Measurements from ENCODE around the gene ICE1. TPM values are rescaled to one million over a fixed set of nuclear protein-coding genes. Genes with fewer than 3 reads are reported as not detected.
A peak's percentile ranks its signal among the peaks of the same experiment; 100 is the strongest.

ICE1 gene
- total and polyA plus RNA-seq, 2 donors (not counting 1 experiment from before 2014, with no cell fraction given), result 6.5 to 39.7 TPM

GRCh38 chr5:5522336-5522735 is 99.9 kb downstream of the ICE1 start:
- H3K4me1 Mint-ChIP-seq, result peaks cover 14% of the 10 kb centered on the region
- no peaks in the 10 kb centered on the region for H3K27me3 Mint-ChIP-seq
- Histone ChIP-seq H3K4me2 (replicated peaks; ENCODE audit: low read depth, low read length, poor library complexity, severe bottlenecking) (no peak overlapping the region), H3K27me3 (replicated peaks in 1 of 4; ENCODE audit: control extremely low read depth in 1 of 4, control insufficient read depth in 3 of 4, insufficient read depth in 4 of 4, low read length in 3 of 4) (no peaks in the 10 kb centered on the region), H3K4me1 (ENCODE audit: control insufficient read depth in 2 of 2, insufficient read depth in 2 of 2, low read length in 2 of 2) (peaks cover 7 to 9% of the 10 kb centered on the region in 2 donors), H3K9me3 (ENCODE audit: control extremely low read depth in 1 of 3, control insufficient read depth in 2 of 3, insufficient read depth in 1 of 3, low read length in 2 of 3) (peaks cover 0 to 5% (median 0%) of the 10 kb centered on the region in 3 donors), H3K36me3 (replicated peaks in 1 of 2; ENCODE audit: control extremely low read depth in 1 of 2, control insufficient read depth in 1 of 2, extremely low read depth in 1 of 2, insufficient read depth in 2 of 2, low read length in 1 of 2) (no peaks in the 10 kb centered on the region), H3K27ac (ENCODE audit: low read length in 2 of 2) (no peak overlapping the region), H3K79me2 (ENCODE audit: control insufficient read depth, insufficient read depth, low read length) (no peaks in the 10 kb centered on the region), H3K9ac (ENCODE audit: low read length) (no peak overlapping the region), H3K4me3 (ENCODE audit: control extremely low read depth in 1 of 5, extremely low read depth in 1 of 5, insufficient read depth in 1 of 5, low read depth in 2 of 5, low read length in 4 of 5) (no peak overlapping the region), H4K20me1 (ENCODE audit: control insufficient read depth, insufficient read depth, low read length, poor library complexity, severe bottlenecking) (no peaks in the 10 kb centered on the region), H2AFZ (ENCODE audit: insufficient read depth, low read depth, low read length, poor library complexity, severe bottlenecking) (peak overlapping the region; percentile 56)
- no peak overlapping the region for H3K27ac Mint-ChIP-seq
- intact Hi-C loops (cut with micrococcal nuclease), result no loop called here
- peaks cover 3% of the 10 kb centered on the region for H3K9me3 Mint-ChIP-seq (ENCODE audit: insufficient read depth)
- H3K4me3 Mint-ChIP-seq, result no peak overlapping the region
- no peak for ATAC-seq (ENCODE audit: low read depth)
- CTCF ChIA-PET, result no interaction called here
- DNase-seq, result no peak
- no peak for TF ChIP-seq CTCF (IDR thresholded peaks at IDR 0.05)
- no peak for TF ChIP-seq EZH2 (IDR thresholded peaks at IDR 0.05; ENCODE audit: borderline replicate concordance, insufficient read depth, low read depth, low read length, poor library complexity, severe bottlenecking)
- no CpG with 5 or more reads among the region's 2 CpGs for WGBS (ENCODE audit: insufficient coverage)
- POLR2A ChIA-PET, result interaction anchor here (0.7 kb wide), 1 partner anchor 937 kb away, joined by 3 read pairs; no protein-coding TSS in a partner anchor

- no peaks in the 10 kb centered on the region for H3K79me2 ChIP-seq (ENCODE audit: control insufficient read depth, insufficient read depth, low read length)
- intact Hi-C loops (cut with micrococcal nuclease), result loop anchor here (1.0 kb wide), 3 partner anchors 29 to 1110 kb away; partner anchors contain the start of genes ICE1, NSUN2 and SRD5A1
- H3K27me3 Mint-ChIP-seq, result no peaks in the 10 kb centered on the region
- DNase-seq (peak; percentile 79), ATAC-seq (ENCODE audit: low read depth) (peak; percentile 80)
- H3K4me3 Mint-ChIP-seq, result peak overlapping the region; percentile 78
- peaks cover 0 to 5% (median 0%) of the 10 kb centered on the region in 3 donors for H3K9me3 ChIP-seq (ENCODE audit: control extremely low read depth in 1 of 3, control insufficient read depth in 2 of 3, insufficient read depth in 1 of 3, low read length in 2 of 3)
- H3K4me3 ChIP-seq (ENCODE audit: control extremely low read depth in 1 of 5, extremely low read depth in 1 of 5, insufficient read depth in 1 of 5, low read depth in 2 of 5, low read length in 4 of 5), result peak overlapping the region in 2 of 5 experiments; percentile 36 to 40
- TF ChIP-seq EZH2 (IDR thresholded peaks at IDR 0.05; ENCODE audit: borderline replicate concordance, insufficient read depth, low read depth, low read length, poor library complexity, severe bottlenecking) (no peak), CTCF (IDR thresholded peaks at IDR 0.05) (no peak)
- H3K36me3 ChIP-seq (replicated peaks in 1 of 2; ENCODE audit: control extremely low read depth in 1 of 2, control insufficient read depth in 1 of 2, extremely low read depth in 1 of 2, insufficient read depth in 2 of 2, low read length in 1 of 2), result no peaks in the 10 kb centered on the region
- H3K4me1 ChIP-seq (ENCODE audit: control insufficient read depth in 2 of 2, insufficient read depth in 2 of 2, low read length in 2 of 2), result peaks cover 7 to 9% of the 10 kb centered on the region in 2 donors
- H3K4me1 Mint-ChIP-seq, result peaks cover 14% of the 10 kb centered on the region
- H3K9me3 Mint-ChIP-seq (ENCODE audit: insufficient read depth), result peaks cover 3% of the 10 kb centered on the region
- no peak overlapping the region for H3K27ac ChIP-seq (ENCODE audit: low read length in 2 of 2)
- H3K27me3 ChIP-seq (replicated peaks in 1 of 4; ENCODE audit: control extremely low read depth in 1 of 4, control insufficient read depth in 3 of 4, insufficient read depth in 4 of 4, low read length in 3 of 4), result peaks cover 0 to 2% (median 0%) of the 10 kb centered on the region in 4 experiments
- H3K27ac Mint-ChIP-seq, result peak overlapping the region; percentile 83
- H2AFZ ChIP-seq (ENCODE audit: insufficient read depth, low read depth, low read length, poor library complexity, severe bottlenecking), result peak overlapping the region; percentile 74
- WGBS (ENCODE audit: insufficient coverage), result 95% methylated on average over 5 of the region's 6 CpGs
- CTCF ChIA-PET, result no interaction called here
- H3K4me2 ChIP-seq (replicated peaks; ENCODE audit: low read depth, low read length, poor library complexity, severe bottlenecking), result peak overlapping the region; percentile 60
- no peaks in the 10 kb centered on the region for H4K20me1 ChIP-seq (ENCODE audit: control insufficient read depth, insufficient read depth, low read length, poor library complexity, severe bottlenecking)
- POLR2A ChIA-PET, result no interaction called here
- H3K9ac ChIP-seq (ENCODE audit: low read length), result peak overlapping the region; percentile 52
Measured at GRCh38 chr5:5523066-5523505, 100.6 kb downstream of the ICE1 start.

Measured in B cell (primary cell).